DOHH2 (cell line): ENCODE results near the gene KITLG.

Experiments used
- CTCF ChIP-seq: fragments of 200-600 bp; sonication (generic); IDR thresholded peaks from one replicate; pipeline ENCODE4 v1.5.1; 2014; ENCODE audit warnings: antibody characterized with exemption, mild to moderate bottlenecking, low read depth, low read length; ENCODE audit not compliant: poor library complexity, severe bottlenecking
- EZH2phosphoT487 ChIP-seq: fragments of 200-600 bp; sonication (generic); IDR thresholded peaks from 2 replicates; pipeline ENCODE4 v1.6.1; 2017; ENCODE audit warnings: borderline replicate concordance, mild to moderate bottlenecking, antibody characterized with exemption, low read length, moderate library complexity, mixed read lengths

GRCh38 chr12:88495031-88495430, 85.2 kb downstream of the KITLG start:
- TF ChIP-seq CTCF: no peak
- no peak for TF ChIP-seq EZH2phosphoT487
